HCT116 (cell line): ENCODE results near the gene RAB25. TPM values are rescaled to one million over a fixed set of nuclear protein-coding genes. Genes with fewer than 3 reads are reported as not detected.

Source experiments
- ATAC-seq: fragments of 200-7000 bp; cut with Tn5 transposase; 2 replicates; pipeline ENCODE4 v1.9.1; 2020; ENCODE audit warnings: mild to moderate bottlenecking, moderate library complexity
- BruUV-seq: library from RNA; stranded (reverse); fragments of 400-500 nt; replicated peaks from 2 replicates; lab custom pipeline; 2021; lab: Mats Ljungman, UMichigan
- CTCF ChIA-PET: fragments of 300-600 bp; sonication (Branson Sonifier 250); formaldehyde crosslinking; loops from one replicate; lab custom pipeline; 2021; ENCODE audit warnings: antibody characterized with exemption; lab: Charles Lee
- POLR2A ChIA-PET: fragments of 300-600, 350-600 bp; sonication (Branson Sonifier 250); formaldehyde crosslinking; loops from one replicate; lab custom pipeline; 2021; ENCODE audit warnings: antibody characterized with exemption; lab: Charles Lee
- RAD21 ChIA-PET, 2 experiments: fragments of 300-600 bp; sonication (Branson Sonifier 250); formaldehyde crosslinking; loops; one replicate each; lab custom pipeline; 2023; ENCODE audit warnings: low total read pairs in 2 of 2; ENCODE audit not compliant: uncharacterized antibody in 2 of 2, unreplicated experiment in 2 of 2, low non-redundant PET in 1 of 2; lab: Charles Lee
- DNase-seq: peaks from one replicate; pipeline ENCODE4 v3.0.0-alpha.2; 2010; ENCODE audit warnings: low read depth, low spot score
- H2AFZ ChIP-seq: fragments of 200-600 bp; shearing (Covaris generic), sonication (generic); 2 replicates; pipeline ENCODE4 v1.6.1; 2017; ENCODE audit warnings: low read depth, mixed run types, mixed read lengths, antibody characterized with exemption, low read length; ENCODE audit not compliant: poor library complexity, severe bottlenecking
- H3K27ac ChIP-seq: 2 replicates; pipeline ENCODE4 v1.5.1; 2012; ENCODE audit warnings: low read depth, low read length
- H3K27me3 ChIP-seq: fragments of 200-600 bp; sonication (generic); 2 replicates; pipeline ENCODE4 v1.6.1; 2016; ENCODE audit warnings: mixed run types, low read length, mixed read lengths; ENCODE audit not compliant: insufficient read depth
- H3K36me3 ChIP-seq, 2 experiments: fragments of 200-500 bp in 1 of 2; fragments of 200-600 bp in 1 of 2; sonication (Bioruptor generic) in 1 of 2; sonication (generic) in 1 of 2; 2 replicates each; pipeline versions ENCODE4 v1.5.1 to v1.6.1; 2014 to 2016; ENCODE audit warnings: low read length in 2 of 2, inconsistent platforms in 1 of 2, mixed read lengths in 1 of 2, mixed run types in 1 of 2; ENCODE audit not compliant: insufficient read depth in 2 of 2, control insufficient read depth in 1 of 2
- H3K4me1 ChIP-seq, 2 experiments: fragments of 200-600 bp in 1 of 2; sonication (generic) in 1 of 2; 2 replicates each; pipeline versions ENCODE4 v1.5.1 to v1.6.1; 2012 to 2017; ENCODE audit warnings: low read length in 2 of 2, inconsistent platforms in 1 of 2, mild to moderate bottlenecking in 1 of 2, mixed read lengths in 1 of 2, mixed run types in 1 of 2, moderate library complexity in 1 of 2; ENCODE audit not compliant: insufficient read depth in 2 of 2, control insufficient read depth in 1 of 2
- H3K4me2 ChIP-seq: fragments of 200-600 bp; sonication (generic); 2 replicates; pipeline ENCODE4 v1.6.1; 2017; ENCODE audit warnings: mixed run types, low read length, mixed read lengths
- H3K4me3 ChIP-seq, 2 experiments: fragments of 200-600 bp in 1 of 2; sonication (generic) in 1 of 2; replicated peaks in 1 of 2; 2 replicates each; pipeline ENCODE4 v1.5.1; 2011 to 2016; ENCODE audit warnings: low read length in 2 of 2, control low read depth in 1 of 2, low read depth in 1 of 2, mild to moderate bottlenecking in 1 of 2, mixed read lengths in 1 of 2, mixed run types in 1 of 2
- H3K79me2 ChIP-seq: fragments of 200-600 bp; sonication (generic); 2 replicates; pipeline ENCODE4 v1.6.1; 2017; ENCODE audit warnings: mild to moderate bottlenecking, mixed run types, low read length, moderate library complexity, mixed read lengths; ENCODE audit not compliant: insufficient read depth
- H3K9ac ChIP-seq: fragments of 200-600 bp; sonication (generic); 2 replicates; pipeline ENCODE4 v1.6.1; 2016; ENCODE audit warnings: low read length, mixed read lengths
- H3K9me2 ChIP-seq: fragments of 200-600 bp; sonication (generic), shearing (Covaris generic); 2 replicates; pipeline ENCODE4 v1.6.1; 2017; ENCODE audit warnings: mixed run types, mild to moderate bottlenecking, moderate library complexity; ENCODE audit not compliant: insufficient read depth
- H3K9me3 ChIP-seq, 2 experiments: fragments of 200-500 bp in 1 of 2; fragments of 200-600 bp in 1 of 2; sonication (Bioruptor generic) in 1 of 2; sonication (generic) in 1 of 2; 2 replicates each; pipeline ENCODE4 v1.6.1; 2014 to 2017; ENCODE audit warnings: low read length in 2 of 2, mixed read lengths in 2 of 2, inconsistent platforms in 1 of 2, low read depth in 1 of 2, mild to moderate bottlenecking in 1 of 2, mixed run types in 1 of 2, moderate library complexity in 1 of 2; ENCODE audit not compliant: control insufficient read depth in 1 of 2, insufficient read depth in 1 of 2
- H4K20me1 ChIP-seq: fragments of 200-600 bp; sonication (generic), shearing (Covaris generic); 2 replicates; pipeline ENCODE4 v1.6.1; 2017; ENCODE audit warnings: mixed run types, mild to moderate bottlenecking, moderate library complexity; ENCODE audit not compliant: insufficient read depth
- ATF3 ChIP-seq: IDR thresholded peaks from 2 replicates; pipeline ENCODE4 v1.6.1; 2012
- FOSL1 ChIP-seq: IDR thresholded peaks from 2 replicates; pipeline ENCODE4 v1.6.1; 2012; ENCODE audit warnings: low read depth
- JUND ChIP-seq: IDR thresholded peaks from 2 replicates; pipeline ENCODE4 v1.6.1; 2012
- POLR2A ChIP-seq: IDR thresholded peaks from 2 replicates; pipeline ENCODE4 v1.7.0; 2011; ENCODE audit warnings: borderline replicate concordance; ENCODE audit not compliant: insufficient read depth, insufficient read length; ENCODE audit errors: extremely low read depth
- RAD21 ChIP-seq: IDR thresholded peaks from 2 replicates; pipeline ENCODE4 v1.6.1; 2012; ENCODE audit warnings: low read depth, mild to moderate bottlenecking
- REST ChIP-seq: IDR thresholded peaks from 2 replicates; pipeline ENCODE4 v1.6.1; 2012; ENCODE audit warnings: low read depth
- SIN3A ChIP-seq: IDR thresholded peaks from 2 replicates; pipeline ENCODE4 v1.6.1; 2012; ENCODE audit warnings: low read depth
- SP1 ChIP-seq: IDR thresholded peaks from 2 replicates; pipeline ENCODE4 v1.6.1; 2012; ENCODE audit warnings: low read depth
- SRF ChIP-seq: IDR thresholded peaks from 2 replicates; pipeline ENCODE4 v1.6.1; 2012; ENCODE audit warnings: low read depth
- YY1 ChIP-seq: IDR thresholded peaks from 2 replicates; pipeline ENCODE4 v1.6.1; 2011; ENCODE audit warnings: low read length, low read depth, moderate library complexity, mild to moderate bottlenecking; ENCODE audit not compliant: insufficient replicate concordance; ENCODE audit errors: extremely low read depth
- intact Hi-C: fragments of 100-400 bp; cut with micrococcal nuclease; formaldehyde crosslinking; loops from 2 replicates; pipeline ENCODE4 v1.10.0; 2022
- total RNA-seq: library from RNA; stranded (reverse); gene quantifications from one replicate; pipeline ENCODE4 v1.2.1, GENCODE V29; 2021; ENCODE audit not compliant: unreplicated experiment

RAB25 gene
- total RNA-seq, 1 experiment from 2014 or later, result 142 TPM

- Histone ChIP-seq H3K4me3 (no peak overlapping the region), H3K27me3 (no peaks in the 10 kb centered on the region), H2AFZ (no peak overlapping the region), H3K79me2 (no peaks in the 10 kb centered on the region), H3K9me2 (no peaks in the 10 kb centered on the region), H3K36me3 (peaks cover 15 to 27% of the 10 kb centered on the region in 2 experiments), H3K9me3 (no peaks in the 10 kb centered on the region), H3K4me1 (peaks cover 0 to 11% of the 10 kb centered on the region in 2 experiments; a peak in 2 of 4 replicates), H3K27ac (no peak overlapping the region), H3K9ac (no peak overlapping the region), H4K20me1 (no peaks in the 10 kb centered on the region), H3K4me2 (no peak overlapping the region)
- RAD21 ChIA-PET, result no interaction called here
- CTCF ChIA-PET, result no interaction called here
- POLR2A ChIA-PET, result no interaction called here
- DNase-seq (no peak), ATAC-seq (no peak)
- no TSS peak for BruUV-seq
- intact Hi-C loops, result no loop called here
- no peak for TF ChIP-seq FOSL1
- no peak for TF ChIP-seq SRF
- no peak for TF ChIP-seq JUND
- no peak for TF ChIP-seq RAD21
- TF ChIP-seq SIN3A, result no peak
- TF ChIP-seq ATF3, result no peak
These were observed 12.8 kb downstream of the RAB25 start for GRCh38 chr1:156073740-156074139.

GRCh38 chr1:156074661-156075060 is 13.7 kb downstream of the RAB25 start:
- ChIA-PET POLR2A (no interaction called here), CTCF (no interaction called here), RAD21 (no interaction called here)
- TF ChIP-seq SP1 (no peak), RAD21 (no peak), POLR2A (no peak), YY1 (no peak), ATF3 (no peak), REST (no peak)
- no TSS peak for BruUV-seq
- no peak overlapping the region for H3K9ac ChIP-seq
- no peaks in the 10 kb centered on the region for H3K9me2 ChIP-seq
- H3K36me3 ChIP-seq, result peaks cover 13 to 20% of the 10 kb centered on the region in 2 experiments
- intact Hi-C loops, result no loop called here
- no peaks in the 10 kb centered on the region for H3K27me3 ChIP-seq
- H3K27ac ChIP-seq, result no peak overlapping the region
- no peak for ATAC-seq
- H4K20me1 ChIP-seq, result no peaks in the 10 kb centered on the region
- H2AFZ ChIP-seq, result no peak overlapping the region
- H3K4me3 ChIP-seq, result no peak overlapping the region
- no peak overlapping the region for H3K4me2 ChIP-seq
- no peaks in the 10 kb centered on the region for H3K79me2 ChIP-seq
- no peaks in the 10 kb centered on the region for H3K9me3 ChIP-seq
- DNase-seq, result no peak
- H3K4me1 ChIP-seq, result peaks cover 0 to 11% of the 10 kb centered on the region in 2 experiments; a peak in 2 of 4 replicates
